ENCODE measurements around the gene KCNAB1. TPM values are rescaled to one million over a fixed set of nuclear protein-coding genes. Genes with fewer than 3 reads are reported as not detected.

KCNAB1 gene
- total RNA-seq, 1 experiment from 2014 or later = not detected

- Histone ChIP-seq H3K27me3 (ENCODE audit: low read length) (peaks cover 65% of the 10 kb centered on the region), H3K4me3 (ENCODE audit: low read length) (no peak overlapping the region), H3K9me3 (ENCODE audit: low read length) (no peaks in the 10 kb centered on the region), H3F3A (ENCODE audit: low read length, unreplicated experiment) (no peaks in the 10 kb centered on the region), H3K9ac (ENCODE audit: low read length) (no peak overlapping the region), H3K79me2 (ENCODE audit: low read length) (no peaks in the 10 kb centered on the region), H3K36me3 (ENCODE audit: low read depth, low read length) (no peaks in the 10 kb centered on the region), H3K4me1 (ENCODE audit: insufficient read depth, low read length) (no peaks in the 10 kb centered on the region), H4K20me1 (ENCODE audit: low read length) (no peaks in the 10 kb centered on the region), H3K27ac (ENCODE audit: low read length) (no peak overlapping the region), H2AFZ (ENCODE audit: low read length) (no peak overlapping the region), H3K9me2 (replicated peaks; ENCODE audit: low read length) (no peaks in the 10 kb centered on the region), H3K4me2 (ENCODE audit: low read length) (no peak overlapping the region)
- ChIA-PET POLR2A (ENCODE audit: unreplicated experiment) (no interaction called here), CTCF (no interaction called here)
- intact Hi-C loops (cut with micrococcal nuclease) = no loop called here
- no TSS peak for BruUV-seq (replicated peaks)
- DNase-seq (no peak), ATAC-seq (no peak)
- TF ChIP-seq CTCF (conservative IDR thresholded peaks at IDR 0.05; ENCODE audit: low read depth, low read length) (no peak), EZH2 (IDR thresholded peaks at IDR 0.05; ENCODE audit: low read length, unreplicated experiment) (no peak), EZH2phosphoT487 (IDR thresholded peaks at IDR 0.05; ENCODE audit: borderline replicate concordance, low read length) (no peak)
Measured at GRCh38 chr3:156293566-156293965, 173.2 kb downstream of the KCNAB1 start.

- Histone ChIP-seq H4K20me1 (ENCODE audit: low read length) (no peaks in the 10 kb centered on the region), H3K9ac (ENCODE audit: low read length) (no peak overlapping the region), H3K4me3 (ENCODE audit: low read length) (no peak overlapping the region), H3K27me3 (ENCODE audit: low read length) (peaks cover 25% of the 10 kb centered on the region), H3K27ac (ENCODE audit: low read length) (no peak overlapping the region), H3K79me2 (ENCODE audit: low read length) (no peaks in the 10 kb centered on the region), H3K9me2 (replicated peaks; ENCODE audit: low read length) (no peaks in the 10 kb centered on the region), H3K4me1 (ENCODE audit: insufficient read depth, low read length) (no peaks in the 10 kb centered on the region), H3K4me2 (ENCODE audit: low read length) (no peak overlapping the region), H2AFZ (ENCODE audit: low read length) (no peak overlapping the region), H3K9me3 (ENCODE audit: low read length) (no peaks in the 10 kb centered on the region), H3F3A (ENCODE audit: low read length, unreplicated experiment) (no peaks in the 10 kb centered on the region), H3K36me3 (ENCODE audit: low read depth, low read length) (no peaks in the 10 kb centered on the region)
- ChIA-PET CTCF (no interaction called here), POLR2A (ENCODE audit: unreplicated experiment) (no interaction called here)
- DNase-seq = no peak
- no peak for ATAC-seq
- no TSS peak for BruUV-seq (replicated peaks)
- intact Hi-C loops (cut with micrococcal nuclease) = no loop called here
- TF ChIP-seq CTCF (conservative IDR thresholded peaks at IDR 0.05; ENCODE audit: low read depth, low read length) (no peak), EZH2 (IDR thresholded peaks at IDR 0.05; ENCODE audit: low read length, unreplicated experiment) (no peak), EZH2phosphoT487 (IDR thresholded peaks at IDR 0.05; ENCODE audit: borderline replicate concordance, low read length) (no peak)
Measured at GRCh38 chr3:156297582-156297981, 177.2 kb downstream of the KCNAB1 start.

- no peaks in the 10 kb centered on the region for H3F3A ChIP-seq (ENCODE audit: low read length, unreplicated experiment)
- H3K4me2 ChIP-seq (ENCODE audit: low read length) = no peak overlapping the region
- H3K27ac ChIP-seq (ENCODE audit: low read length) = no peak overlapping the region
- H3K9me3 ChIP-seq (ENCODE audit: low read length) = no peaks in the 10 kb centered on the region
- no peaks in the 10 kb centered on the region for H3K79me2 ChIP-seq (ENCODE audit: low read length)
- no peak overlapping the region for H3K9ac ChIP-seq (ENCODE audit: low read length)
- H3K36me3 ChIP-seq (ENCODE audit: low read depth, low read length) = no peaks in the 10 kb centered on the region
- BruUV-seq (replicated peaks) = no TSS peak
- H3K9me2 ChIP-seq (replicated peaks; ENCODE audit: low read length) = no peaks in the 10 kb centered on the region
- POLR2A ChIA-PET (ENCODE audit: unreplicated experiment) = no interaction called here
- H2AFZ ChIP-seq (ENCODE audit: low read length) = no peak overlapping the region
- H3K27me3 ChIP-seq (ENCODE audit: low read length) = peaks cover 21% of the 10 kb centered on the region
- ATAC-seq (no peak), DNase-seq (no peak)
- intact Hi-C loops (cut with micrococcal nuclease) = no loop called here
- H4K20me1 ChIP-seq (ENCODE audit: low read length) = no peaks in the 10 kb centered on the region
- TF ChIP-seq EZH2 (IDR thresholded peaks at IDR 0.05; ENCODE audit: low read length, unreplicated experiment) (no peak), EZH2phosphoT487 (IDR thresholded peaks at IDR 0.05; ENCODE audit: borderline replicate concordance, low read length) (no peak), CTCF (conservative IDR thresholded peaks at IDR 0.05; ENCODE audit: low read depth, low read length) (no peak)
- CTCF ChIA-PET = no interaction called here
- no peaks in the 10 kb centered on the region for H3K4me1 ChIP-seq (ENCODE audit: insufficient read depth, low read length)
- no peak overlapping the region for H3K4me3 ChIP-seq (ENCODE audit: low read length)
Measured at GRCh38 chr3:156298014-156298413, 177.6 kb downstream of the KCNAB1 start.

All from PC-3 (cell line).